SKM-1 treated with dmso at 0.1 percent for 144 hours (cell line): ENCODE measurements around the gene MAML3.
"Not testable (repeated sequence)": the region's sequence is repeated elsewhere in the genome, so short reads cannot be mapped to it uniquely, and the experiment has no call there.

ENCODE experiments used
- DNase-seq: peaks from one replicate; lab custom pipeline; 2025; ENCODE audit not compliant: unreplicated experiment; lab: John Stamatoyannopoulos, UW

MAML3 gene

GRCh38 chr4:139709660-139710059 lies 444.3 kb downstream of the MAML3 start:
- no peak for DNase-seq

GRCh38 chr4:139704915-139705485 lies 449.0 kb downstream of the MAML3 start:
- no peak for DNase-seq

- no peak for DNase-seq
Measured at GRCh38 chr4:139700568-139700967, 453.4 kb downstream of the MAML3 start.

- DNase-seq = not testable (repeated sequence)
Measured at GRCh38 chr4:139698167-139698925, 455.6 kb downstream of the MAML3 start.

- DNase-seq = no peak
Measured at GRCh38 chr4:139696491-139696890, 457.5 kb downstream of the MAML3 start.

GRCh38 chr4:139694522-139695107 lies 459.4 kb downstream of the MAML3 start:
- DNase-seq = no peak

- no peak for DNase-seq
Measured at GRCh38 chr4:139692309-139693012, 461.5 kb downstream of the MAML3 start.

- DNase-seq = no peak
Measured at GRCh38 chr4:139690419-139690818, 463.6 kb downstream of the MAML3 start.

- DNase-seq = no peak
Measured at GRCh38 chr4:139689093-139689722, 464.8 kb downstream of the MAML3 start.

GRCh38 chr4:139686988-139687387 lies 467.0 kb downstream of the MAML3 start:
- DNase-seq = no peak

- no peak for DNase-seq
Measured at GRCh38 chr4:139686130-139686529, 467.9 kb downstream of the MAML3 start.

GRCh38 chr4:139685180-139685579 lies 468.8 kb downstream of the MAML3 start:
- no peak for DNase-seq

- DNase-seq = no peak
Measured at GRCh38 chr4:139684351-139684750, 469.6 kb downstream of the MAML3 start.

GRCh38 chr4:139682741-139683151 lies 471.2 kb downstream of the MAML3 start:
- DNase-seq = no peak

- no peak for DNase-seq
Measured at GRCh38 chr4:139682309-139682708, 471.7 kb downstream of the MAML3 start.

GRCh38 chr4:139676913-139677585 lies 476.9 kb downstream of the MAML3 start:
- DNase-seq = no peak

GRCh38 chr4:139676365-139676764 lies 477.6 kb downstream of the MAML3 start:
- no peak for DNase-seq

- peak; percentile 66 for DNase-seq
Measured at GRCh38 chr4:139675651-139676050, 478.3 kb downstream of the MAML3 start.

- DNase-seq = peak; percentile 99
Measured at GRCh38 chr4:139674875-139675550, 479.0 kb downstream of the MAML3 start.

GRCh38 chr4:139672732-139673131 lies 481.3 kb downstream of the MAML3 start:
- DNase-seq = no peak
